ENCODE results near the gene NFKBIE. TPM values are rescaled to one million over a fixed set of nuclear protein-coding genes. Genes with fewer than 3 reads are reported as not detected.
"Not testable (repeated sequence)": the region's sequence is repeated elsewhere in the genome, so short reads cannot be mapped to it uniquely, and the experiment has no call there.

Gene NFKBIE
- total RNA-seq, 2 donors from 2014 or later, result 3.8 to 8.7 TPM

- no peak for DNase-seq (ENCODE audit: low spot score)
- no peak overlapping the region for H3K4me3 ChIP-seq
- H3K27ac ChIP-seq, result peak overlapping the region; percentile 98
- TF ChIP-seq CTCF (IDR thresholded peaks at IDR 0.05), result no peak
- H3K9me3 ChIP-seq, result no peaks in the 10 kb centered on the region
- H3K36me3 ChIP-seq, result peaks cover 28% of the 10 kb centered on the region
- no peaks in the 10 kb centered on the region for H3K27me3 ChIP-seq
- peaks cover 0 to 59% of the 10 kb centered on the region in 2 donors for H3K4me1 ChIP-seq
Measured at GRCh38 chr6:44235269-44235668, 30.1 kb downstream of the NFKBIE start.

GRCh38 chr6:44234101-44235025 lies 31.0 kb downstream of the NFKBIE start:
- Histone ChIP-seq H3K4me3 (no peak overlapping the region), H3K4me1 (peaks cover 0 to 68% of the 10 kb centered on the region in 2 donors), H3K36me3 (peaks cover 37% of the 10 kb centered on the region), H3K9me3 (no peaks in the 10 kb centered on the region), H3K27ac (peak overlapping the region; percentile 98), H3K27me3 (no peaks in the 10 kb centered on the region)
- TF ChIP-seq CTCF (IDR thresholded peaks at IDR 0.05), result peak; percentile 67 to 90
- peak; percentile 87 for DNase-seq (ENCODE audit: low spot score)

GRCh38 chr6:44233567-44234100 lies 31.7 kb downstream of the NFKBIE start:
- H3K36me3 ChIP-seq, result peaks cover 38% of the 10 kb centered on the region
- H3K4me1 ChIP-seq, result peaks cover 0 to 76% of the 10 kb centered on the region in 2 donors
- no peak for TF ChIP-seq CTCF (IDR thresholded peaks at IDR 0.05)
- no peaks in the 10 kb centered on the region for H3K27me3 ChIP-seq
- H3K27ac ChIP-seq, result peak overlapping the region; percentile 98
- no peak overlapping the region for H3K4me3 ChIP-seq
- no peaks in the 10 kb centered on the region for H3K9me3 ChIP-seq
- DNase-seq (ENCODE audit: low spot score), result no peak

- peaks cover 38% of the 10 kb centered on the region for H3K36me3 ChIP-seq
- TF ChIP-seq CTCF (IDR thresholded peaks at IDR 0.05), result no peak
- peaks cover 0 to 78% of the 10 kb centered on the region in 2 donors for H3K4me1 ChIP-seq
Measured at GRCh38 chr6:44232676-44233566, 32.4 kb downstream of the NFKBIE start.

GRCh38 chr6:44231426-44231825 lies 33.9 kb downstream of the NFKBIE start:
- not testable (repeated sequence) for H3K9me3 ChIP-seq; H3K27me3 ChIP-seq; DNase-seq (ENCODE audit: low spot score); H3K4me3 ChIP-seq
- H3K4me1 ChIP-seq, result peaks cover 0 to 82% of the 10 kb centered on the region in 2 donors
- H3K36me3 ChIP-seq, result peaks cover 38% of the 10 kb centered on the region
- H3K27ac ChIP-seq, result peak overlapping the region; percentile 98

More at GRCh38 chr6:44232676-44233566, 32.4 kb downstream of the NFKBIE start:
- Histone ChIP-seq H3K9me3 (no peaks in the 10 kb centered on the region), H3K27me3 (no peaks in the 10 kb centered on the region), H3K27ac (peak overlapping the region; percentile 98), H3K4me3 (no peak overlapping the region)
- no peak for DNase-seq (ENCODE audit: low spot score)
